Body of pancreas (tissue), 4 donors: ENCODE measurements around the gene FARS2. TPM values are rescaled to one million over a fixed set of nuclear protein-coding genes. Genes with fewer than 3 reads are reported as not detected.

Source experiments
- ATAC-seq: fragments of 150-250 bp; one replicate; pipeline ENCODE4 v1.9.1; 2016
- DNase-seq, 4 donors: peaks; one replicate each; pipeline ENCODE4 v3.0.0-alpha.2; 2019
- H3K27ac ChIP-seq, 4 donors: fragments of 200-600 bp; sonication (generic); 1 replicate in 3 of 4; 2 replicates in 1 of 4; pipeline versions ENCODE4 v1.5.1 to v1.6.1; 2016 to 2019; ENCODE audit warnings: mild to moderate bottlenecking in 1 of 4, mixed read lengths in 1 of 4, moderate library complexity in 1 of 4
- H3K27me3 ChIP-seq, 2 donors: fragments of 200-600 bp; sonication (generic); one replicate each; pipeline ENCODE4 v1.6.0; 2016; ENCODE audit warnings: mild to moderate bottlenecking in 1 of 2
- H3K36me3 ChIP-seq, 2 donors: fragments of 200-600 bp; sonication (generic); replicated peaks in 1 of 2; 2 replicates each; pipeline ENCODE4 v1.5.1; 2016; ENCODE audit warnings: low read depth in 2 of 2; ENCODE audit not compliant: insufficient read depth in 1 of 2
- H3K4me1 ChIP-seq: fragments of 200-600 bp; sonication (generic); one replicate; pipeline ENCODE4 v1.6.0; 2016
- H3K4me3 ChIP-seq, 2 donors: fragments of 200-600 bp; sonication (generic); 1 replicate in 1 of 2; 2 replicates in 1 of 2; pipeline ENCODE4 v1.5.1; 2016 to 2019
- H3K9me3 ChIP-seq, 3 donors: fragments of 200-600 bp; sonication (generic); 1 replicate in 2 of 3; 2 replicates in 1 of 3; pipeline ENCODE4 v1.5.1; 2016
- POLR2A ChIP-seq, 3 donors: fragments of 450-650 bp; IDR thresholded peaks; one replicate each; pipeline ENCODE4 v1.6.1; 2016; ENCODE audit warnings: antibody characterized with exemption in 3 of 3, mild to moderate bottlenecking in 2 of 3
- WGBS, 2 donors: methylation state at CpG; one replicate each; pipeline ENCODE4 v1.1.5; 2017; 5-methylcytosine and 5-hydroxymethylcytosine counted together
- intact Hi-C: fragments of 100-400 bp; cut with DNase I; formaldehyde crosslinking; loops from one replicate; pipeline ENCODE4 v1.15.1; 2023
- total RNA-seq, 2 donors: library from RNA; depleted of rRNA; stranded (reverse); fragments of >200 nt; gene quantifications; one replicate each; pipeline ENCODE4 v1.1.0, GENCODE V29; 2016
- TF ChIP-seq, protein P1 (sequence below), 7 experiments: fragments of 450-650 bp in 4 of 7; fragments of 200-600 bp in 3 of 7; sonication (generic) in 3 of 7; IDR thresholded peaks; one replicate each; pipeline ENCODE4 v1.5.1; 2016 to 2019; ENCODE audit warnings: antibody characterized with exemption in 7 of 7

The FARS2 gene
- total RNA-seq, 2 donors from 2014 or later, result 6.5 to 9.6 TPM

DNA sequence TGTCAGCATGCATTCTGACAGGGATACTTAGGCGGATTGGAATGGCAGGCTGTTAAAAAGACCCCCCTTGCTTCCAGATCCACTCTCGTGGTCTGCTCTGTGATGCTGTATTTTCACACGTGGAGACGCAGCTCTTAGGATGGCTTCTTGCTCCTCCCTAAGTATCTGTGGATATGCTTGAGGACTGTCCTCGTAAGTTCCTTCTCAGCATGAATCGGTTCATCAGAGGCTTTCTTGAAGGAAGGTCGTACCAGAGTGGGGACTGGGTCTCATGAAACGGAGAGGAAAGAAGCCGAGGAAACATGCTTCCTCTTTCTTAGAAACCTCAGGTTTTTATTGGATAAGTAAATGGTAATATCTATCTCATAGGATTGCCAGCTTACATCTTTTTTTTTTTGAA, 220.4 kb downstream of the FARS2 start:
- DNase-seq (no peak), ATAC-seq (no peak)
- H3K4me3 ChIP-seq, result no peak overlapping the region
- intact Hi-C loops, result no loop called here
- H3K27ac ChIP-seq, result no peak overlapping the region
- H3K9me3 ChIP-seq, result no peaks in the 10 kb centered on the region
- H3K36me3 ChIP-seq, result no peaks in the 10 kb centered on the region
- H3K27me3 ChIP-seq, result no peaks in the 10 kb centered on the region
- H3K4me1 ChIP-seq, result no peaks in the 10 kb centered on the region
- WGBS, 2 donors, result 80 to 90% methylated on average over 9 of the region's 9 CpGs
- no peak for TF ChIP-seq POLR2A (IDR thresholded peaks at IDR 0.05)
- TF ChIP-seq, protein P1, sequence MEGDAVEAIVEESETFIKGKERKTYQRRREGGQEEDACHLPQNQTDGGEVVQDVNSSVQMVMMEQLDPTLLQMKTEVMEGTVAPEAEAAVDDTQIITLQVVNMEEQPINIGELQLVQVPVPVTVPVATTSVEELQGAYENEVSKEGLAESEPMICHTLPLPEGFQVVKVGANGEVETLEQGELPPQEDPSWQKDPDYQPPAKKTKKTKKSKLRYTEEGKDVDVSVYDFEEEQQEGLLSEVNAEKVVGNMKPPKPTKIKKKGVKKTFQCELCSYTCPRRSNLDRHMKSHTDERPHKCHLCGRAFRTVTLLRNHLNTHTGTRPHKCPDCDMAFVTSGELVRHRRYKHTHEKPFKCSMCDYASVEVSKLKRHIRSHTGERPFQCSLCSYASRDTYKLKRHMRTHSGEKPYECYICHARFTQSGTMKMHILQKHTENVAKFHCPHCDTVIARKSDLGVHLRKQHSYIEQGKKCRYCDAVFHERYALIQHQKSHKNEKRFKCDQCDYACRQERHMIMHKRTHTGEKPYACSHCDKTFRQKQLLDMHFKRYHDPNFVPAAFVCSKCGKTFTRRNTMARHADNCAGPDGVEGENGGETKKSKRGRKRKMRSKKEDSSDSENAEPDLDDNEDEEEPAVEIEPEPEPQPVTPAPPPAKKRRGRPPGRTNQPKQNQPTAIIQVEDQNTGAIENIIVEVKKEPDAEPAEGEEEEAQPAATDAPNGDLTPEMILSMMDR (IDR thresholded peaks at IDR 0.05), result no peak

DNA sequence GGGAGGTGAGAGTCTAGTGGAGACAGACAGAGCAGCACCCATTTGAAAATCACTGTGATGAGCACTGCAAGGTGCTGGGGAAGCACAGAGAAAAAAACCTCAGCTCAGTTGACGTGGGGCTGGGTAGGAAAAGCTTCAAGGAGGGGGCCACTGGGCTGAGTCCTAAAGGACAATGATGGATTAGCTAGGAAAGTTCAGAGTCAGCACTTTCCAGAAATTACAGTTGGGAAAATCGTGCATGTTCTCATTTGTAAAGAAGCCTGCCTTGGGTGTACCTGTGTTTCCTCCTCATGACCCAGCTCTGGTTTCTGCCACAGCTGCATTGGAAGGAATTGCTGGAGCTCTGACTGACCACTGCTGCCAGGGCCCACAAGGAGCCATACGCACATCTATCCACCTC, 221.3 kb downstream of the FARS2 start:
- no peak overlapping the region for H3K27ac ChIP-seq
- no peaks in the 10 kb centered on the region for H3K36me3 ChIP-seq
- intact Hi-C loops, result no loop called here
- ATAC-seq (no peak), DNase-seq (no peak)
- no peaks in the 10 kb centered on the region for H3K4me1 ChIP-seq
- H3K27me3 ChIP-seq, result no peaks in the 10 kb centered on the region
- H3K9me3 ChIP-seq, result no peaks in the 10 kb centered on the region
- TF ChIP-seq, protein P1 (IDR thresholded peaks at IDR 0.05), result no peak
- no peak for TF ChIP-seq POLR2A (IDR thresholded peaks at IDR 0.05)
- 87 to 89% methylated on average over 3 of the region's 3 CpGs for WGBS, 2 donors
- H3K4me3 ChIP-seq, result no peak overlapping the region

DNA sequence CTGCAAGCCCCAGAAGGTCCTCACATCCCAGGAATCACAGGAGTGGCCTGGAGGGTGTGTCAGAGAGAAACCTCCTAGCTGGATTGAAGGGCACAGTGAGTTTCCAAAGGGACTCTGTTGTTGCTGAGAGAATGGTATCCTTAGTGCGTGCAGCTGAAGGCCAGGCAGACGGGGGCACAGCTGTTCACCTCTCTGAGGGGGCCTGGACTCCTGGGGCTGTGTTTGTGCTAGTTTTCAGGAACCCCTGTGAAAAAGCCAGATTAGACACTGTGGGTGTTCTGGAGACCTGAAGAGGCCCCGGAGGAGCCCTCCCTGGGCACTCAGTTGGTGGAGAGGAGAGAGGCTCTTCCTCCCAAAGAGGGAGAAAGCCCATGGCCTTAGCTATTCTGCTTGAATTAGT, 223.4 kb downstream of the FARS2 start:
- Histone ChIP-seq H3K4me3 (no peak overlapping the region), H3K4me1 (no peaks in the 10 kb centered on the region), H3K9me3 (no peaks in the 10 kb centered on the region), H3K36me3 (no peaks in the 10 kb centered on the region), H3K27ac (no peak overlapping the region), H3K27me3 (no peaks in the 10 kb centered on the region)
- DNase-seq (no peak), ATAC-seq (no peak)
- intact Hi-C loops, result no loop called here
- TF ChIP-seq POLR2A (IDR thresholded peaks at IDR 0.05), result no peak
- TF ChIP-seq, protein P1 (IDR thresholded peaks at IDR 0.05), result no peak
- 90 to 93% methylated on average over 3 of the region's 3 CpGs for WGBS, 2 donors

DNA sequence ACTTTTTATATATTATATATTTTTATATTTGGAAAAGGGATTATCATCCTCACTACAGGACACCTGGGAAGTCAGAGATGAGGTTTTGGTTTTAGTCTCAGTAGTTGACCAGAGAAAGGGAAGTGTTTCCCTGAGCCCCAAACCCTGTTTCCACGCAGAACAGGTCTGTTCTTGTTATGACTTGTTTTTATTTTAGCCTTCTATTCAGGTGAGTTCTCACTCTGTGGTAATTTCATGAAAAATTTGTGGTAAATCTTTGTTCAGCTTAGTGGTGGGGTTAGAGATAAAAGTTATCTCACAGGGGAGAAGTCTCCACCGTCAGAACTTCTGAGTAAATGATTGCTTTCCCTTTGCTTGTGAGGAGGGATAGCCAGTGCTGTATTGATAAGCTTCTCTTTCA, 224.9 kb downstream of the FARS2 start:
- no peak for TF ChIP-seq POLR2A (IDR thresholded peaks at IDR 0.05)
- TF ChIP-seq, protein P1 (IDR thresholded peaks at IDR 0.05), result no peak
- Histone ChIP-seq H3K36me3 (no peaks in the 10 kb centered on the region), H3K4me1 (no peaks in the 10 kb centered on the region), H3K27ac (no peak overlapping the region), H3K27me3 (no peaks in the 10 kb centered on the region), H3K9me3 (no peaks in the 10 kb centered on the region), H3K4me3 (no peak overlapping the region)
- DNase-seq, result no peak
- ATAC-seq, result no peak
- intact Hi-C loops, result no loop called here
- WGBS, 2 donors, result 70 to 82% methylated on average over 2 of the region's 2 CpGs

DNA sequence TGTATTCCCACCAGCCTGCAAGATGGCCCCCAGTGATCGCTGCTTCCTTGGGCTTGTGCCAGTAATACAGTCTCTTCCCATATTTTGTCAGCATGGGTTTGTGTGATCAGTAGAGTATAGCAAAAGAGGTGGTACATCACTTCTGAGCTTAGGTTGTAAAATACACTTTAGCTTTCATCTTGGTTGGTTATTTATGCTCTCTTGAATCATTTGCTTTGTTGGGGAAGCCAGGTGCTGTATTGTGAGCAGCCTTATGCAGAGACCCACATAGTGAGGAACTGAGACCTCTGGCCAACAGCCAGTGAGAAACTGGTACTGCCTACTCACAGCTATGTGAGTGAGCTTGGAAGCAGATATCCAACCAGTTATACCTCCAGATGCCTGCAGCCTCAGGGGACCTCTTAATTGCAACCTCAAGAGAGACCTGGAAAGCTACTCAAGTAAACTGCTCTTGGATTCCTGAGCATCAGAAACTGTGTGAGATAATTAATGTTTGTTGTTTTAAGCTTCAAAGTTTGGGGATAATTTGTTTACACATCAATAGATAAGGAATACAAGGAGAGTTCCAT, 229.3 kb downstream of the FARS2 start:
- H3K27me3 ChIP-seq, result no peaks in the 10 kb centered on the region
- H3K4me3 ChIP-seq, result no peak overlapping the region
- WGBS, 2 donors, result 96 to 100% methylated on average over 1 of the region's 1 CpG
- no peaks in the 10 kb centered on the region for H3K4me1 ChIP-seq
- DNase-seq, result no peak
- no peaks in the 10 kb centered on the region for H3K36me3 ChIP-seq
- H3K27ac ChIP-seq, result no peak overlapping the region
- ATAC-seq, result no peak
- TF ChIP-seq, protein P1 (IDR thresholded peaks at IDR 0.05), result no peak
- no peak for TF ChIP-seq POLR2A (IDR thresholded peaks at IDR 0.05)
- no peaks in the 10 kb centered on the region for H3K9me3 ChIP-seq
- intact Hi-C loops, result no loop called here
